Neutrophil (primary cell): Measurements from ENCODE around the gene HMGN4.
"Not testable (repeated sequence)": the region's sequence is repeated elsewhere in the genome, so short reads cannot be mapped to it uniquely, and the experiment has no call there.

Source experiments
- H3K27ac ChIP-seq: fragments of 200-600 bp; sonication (generic); 2 replicates; pipeline ENCODE4 v1.5.1; 2016; ENCODE audit warnings: mild to moderate bottlenecking, moderate library complexity
- H3K27me3 ChIP-seq: fragments of 200-600 bp; sonication (generic); 2 replicates; pipeline ENCODE4 v1.6.0; 2016; ENCODE audit warnings: mild to moderate bottlenecking
- H3K36me3 ChIP-seq: fragments of 200-600 bp; sonication (generic); 2 replicates; pipeline ENCODE4 v1.5.1; 2017
- H3K4me1 ChIP-seq, 2 experiments: fragments of 200-600 bp in 1 of 2; sonication (generic) in 1 of 2; 1 replicate in 1 of 2; 2 replicates in 1 of 2; pipeline versions ENCODE4 v1.5.1 to v1.6.1; 2013 to 2016; ENCODE audit warnings: low read depth in 1 of 2, low read length in 1 of 2, mild to moderate bottlenecking in 1 of 2, moderate library complexity in 1 of 2; ENCODE audit not compliant: control insufficient read depth in 1 of 2, insufficient read depth in 1 of 2
- H3K4me3 ChIP-seq, 2 experiments: fragments of 200-600 bp in 1 of 2; sonication (generic) in 1 of 2; 1 replicate in 1 of 2; 2 replicates in 1 of 2; pipeline ENCODE4 v1.5.1; 2013 to 2016; ENCODE audit warnings: low read depth in 1 of 2, low read length in 1 of 2, mild to moderate bottlenecking in 1 of 2, moderate library complexity in 1 of 2
- H3K9me3 ChIP-seq: fragments of 200-600 bp; sonication (generic); 2 replicates; pipeline ENCODE4 v1.5.1; 2016
- TF ChIP-seq, protein P1 (sequence below): fragments of 200-600 bp; sonication (generic); IDR thresholded peaks from 2 replicates; pipeline ENCODE4 v1.5.1; 2016; ENCODE audit warnings: antibody characterized with exemption

HMGN4 gene

DNA sequence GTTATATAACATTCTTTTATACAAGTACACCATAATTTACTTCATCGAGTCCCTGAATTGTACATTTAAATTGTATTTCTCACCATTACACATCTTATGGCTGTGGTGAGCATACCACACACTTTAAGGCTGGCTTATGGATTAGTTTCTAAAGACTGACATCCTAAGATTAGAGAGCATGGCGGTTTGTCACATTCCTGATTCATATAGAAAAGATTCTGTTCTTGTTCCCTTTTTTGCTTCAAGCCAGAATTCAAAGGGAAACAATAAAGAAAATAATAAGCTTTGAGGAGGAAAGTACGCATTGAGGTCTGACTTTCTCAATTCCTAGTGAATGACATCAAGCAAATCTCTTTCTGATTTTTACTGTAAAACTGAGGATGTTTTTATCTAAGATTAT, 35.5 kb upstream of the HMGN4 start:
- TF ChIP-seq, protein P1, sequence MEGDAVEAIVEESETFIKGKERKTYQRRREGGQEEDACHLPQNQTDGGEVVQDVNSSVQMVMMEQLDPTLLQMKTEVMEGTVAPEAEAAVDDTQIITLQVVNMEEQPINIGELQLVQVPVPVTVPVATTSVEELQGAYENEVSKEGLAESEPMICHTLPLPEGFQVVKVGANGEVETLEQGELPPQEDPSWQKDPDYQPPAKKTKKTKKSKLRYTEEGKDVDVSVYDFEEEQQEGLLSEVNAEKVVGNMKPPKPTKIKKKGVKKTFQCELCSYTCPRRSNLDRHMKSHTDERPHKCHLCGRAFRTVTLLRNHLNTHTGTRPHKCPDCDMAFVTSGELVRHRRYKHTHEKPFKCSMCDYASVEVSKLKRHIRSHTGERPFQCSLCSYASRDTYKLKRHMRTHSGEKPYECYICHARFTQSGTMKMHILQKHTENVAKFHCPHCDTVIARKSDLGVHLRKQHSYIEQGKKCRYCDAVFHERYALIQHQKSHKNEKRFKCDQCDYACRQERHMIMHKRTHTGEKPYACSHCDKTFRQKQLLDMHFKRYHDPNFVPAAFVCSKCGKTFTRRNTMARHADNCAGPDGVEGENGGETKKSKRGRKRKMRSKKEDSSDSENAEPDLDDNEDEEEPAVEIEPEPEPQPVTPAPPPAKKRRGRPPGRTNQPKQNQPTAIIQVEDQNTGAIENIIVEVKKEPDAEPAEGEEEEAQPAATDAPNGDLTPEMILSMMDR = no peak
- Histone ChIP-seq H3K4me3 (no peak overlapping the region), H3K27ac (no peak overlapping the region), H3K27me3 (peaks cover 69% of the 10 kb centered on the region), H3K36me3 (no peaks in the 10 kb centered on the region), H3K4me1 (peaks cover 8 to 10% of the 10 kb centered on the region in 2 experiments), H3K9me3 (no peaks in the 10 kb centered on the region)

DNA sequence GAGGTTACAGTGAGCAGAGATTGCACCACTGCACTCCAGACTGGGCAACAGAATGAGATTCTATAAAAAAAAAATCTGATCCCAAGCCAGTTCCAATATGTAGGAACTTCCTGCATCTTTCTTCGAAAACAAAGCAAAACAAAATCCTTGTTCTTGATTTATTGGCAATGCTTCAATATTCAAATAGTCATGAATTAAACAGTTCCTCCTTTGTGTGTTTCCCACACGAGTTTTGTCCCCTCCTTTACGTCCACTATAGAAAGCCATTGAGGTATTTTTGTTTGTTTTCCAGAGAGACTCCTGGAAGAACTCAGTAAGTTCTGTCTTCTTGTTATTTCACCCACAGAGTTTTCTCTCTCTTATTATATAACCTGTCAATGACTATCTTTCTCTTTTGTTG, 30.5 kb upstream of the HMGN4 start:
- Histone ChIP-seq H3K36me3 (no peaks in the 10 kb centered on the region), H3K27ac (no peak overlapping the region), H3K9me3 (no peaks in the 10 kb centered on the region), H3K27me3 (peaks cover 29% of the 10 kb centered on the region), H3K4me1 (no peaks in the 10 kb centered on the region), H3K4me3 (no peak overlapping the region)
- TF ChIP-seq, protein P1 = no peak

DNA sequence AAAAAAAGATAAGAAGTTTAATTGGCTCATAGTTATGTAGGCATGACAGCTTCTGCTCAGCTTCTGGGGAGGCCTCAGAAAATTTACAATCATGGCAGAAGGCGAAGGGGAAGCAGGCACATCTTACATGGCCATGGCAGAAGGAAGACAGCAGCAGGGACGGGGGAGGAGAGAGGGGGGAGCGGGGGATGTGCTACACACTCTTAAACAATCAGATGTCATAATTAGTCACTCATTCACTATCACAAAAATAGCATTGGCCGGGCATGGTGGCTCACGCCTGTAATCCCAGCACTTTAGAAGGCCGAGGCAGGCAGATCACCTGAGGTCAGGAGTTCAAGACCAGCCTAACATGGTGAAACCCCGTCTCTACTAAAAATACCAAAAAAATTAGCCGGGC, 27.1 kb upstream of the HMGN4 start:
- H3K4me1 ChIP-seq, H3K27me3 ChIP-seq, H3K27ac ChIP-seq, H3K9me3 ChIP-seq, H3K4me3 ChIP-seq, H3K36me3 ChIP-seq: not testable (repeated sequence)

DNA sequence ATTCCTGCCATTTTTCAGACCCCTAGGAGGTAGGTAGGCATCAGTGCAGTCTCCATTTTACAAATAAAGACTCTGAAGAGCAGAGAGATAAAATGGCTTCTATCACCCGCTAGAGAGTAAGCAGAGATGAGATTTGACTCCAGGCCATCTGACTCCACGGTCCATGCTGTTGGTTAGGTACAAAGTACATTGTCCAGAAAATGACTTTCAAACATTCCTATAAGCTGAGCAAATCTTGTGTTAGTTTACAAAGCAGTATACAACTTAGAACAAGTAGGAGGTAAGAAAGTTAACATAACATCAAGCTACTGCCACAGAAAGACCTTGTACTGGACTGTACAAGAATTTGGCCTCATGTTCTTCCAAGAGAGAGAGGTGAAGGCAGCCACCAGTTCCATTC, 23.2 kb upstream of the HMGN4 start:
- no peak overlapping the region for H3K4me3 ChIP-seq
- no peaks in the 10 kb centered on the region for H3K27me3 ChIP-seq
- H3K9me3 ChIP-seq = no peaks in the 10 kb centered on the region
- peaks cover under 1 to 2% of the 10 kb centered on the region in 2 experiments for H3K4me1 ChIP-seq
- H3K36me3 ChIP-seq = no peaks in the 10 kb centered on the region
- TF ChIP-seq, protein P1 = no peak
- no peak overlapping the region for H3K27ac ChIP-seq

DNA sequence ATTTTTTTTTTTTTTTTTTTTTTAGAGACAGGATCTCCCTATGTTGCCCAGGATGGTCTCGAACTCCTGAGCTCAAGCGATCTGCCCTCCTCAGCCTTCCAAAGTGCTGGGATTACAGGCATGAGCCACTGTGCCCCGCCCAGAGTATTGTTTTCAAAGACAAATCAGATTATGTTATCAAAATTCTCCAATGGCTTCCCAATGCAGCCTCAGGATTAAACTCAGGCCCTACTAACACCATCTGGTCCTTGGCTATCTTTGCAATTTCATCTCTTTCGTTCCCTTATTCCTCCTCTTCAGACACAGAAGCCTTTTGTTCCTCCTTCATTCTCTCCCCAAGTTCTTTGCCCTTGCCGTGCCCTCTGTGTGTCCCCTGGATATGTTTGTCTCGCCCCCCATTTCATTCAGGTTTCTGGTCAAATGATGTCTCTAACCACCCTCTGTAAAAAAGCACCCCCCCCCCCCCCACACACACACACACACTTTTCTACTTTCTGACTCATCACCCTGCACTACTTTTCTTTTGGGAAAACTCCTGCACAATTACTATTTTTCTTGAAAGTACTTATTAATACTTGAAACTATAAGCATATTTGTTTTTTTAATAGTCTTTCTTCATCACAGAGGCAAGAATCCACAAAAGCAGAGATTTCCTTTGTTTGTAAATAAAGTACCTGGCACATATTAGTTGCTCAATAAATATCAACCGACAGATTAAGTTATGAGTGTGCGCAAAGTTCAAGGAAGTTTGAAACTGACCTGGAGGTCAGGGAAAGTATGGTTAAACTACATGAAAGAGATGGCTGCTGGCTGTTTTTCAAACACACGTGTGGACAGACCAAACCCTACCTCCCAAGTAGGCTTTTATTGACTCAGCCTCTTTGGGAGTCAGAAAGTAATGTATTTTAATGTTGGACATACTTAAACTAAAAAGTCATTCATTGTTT, 21.4 kb upstream of the HMGN4 start:
- Histone ChIP-seq H3K27me3 (no peaks in the 10 kb centered on the region), H3K36me3 (no peaks in the 10 kb centered on the region), H3K27ac (no peak overlapping the region), H3K4me1 (peaks cover 11 to 12% of the 10 kb centered on the region in 2 experiments), H3K4me3 (no peak overlapping the region), H3K9me3 (no peaks in the 10 kb centered on the region)
- TF ChIP-seq, protein P1 = no peak

DNA sequence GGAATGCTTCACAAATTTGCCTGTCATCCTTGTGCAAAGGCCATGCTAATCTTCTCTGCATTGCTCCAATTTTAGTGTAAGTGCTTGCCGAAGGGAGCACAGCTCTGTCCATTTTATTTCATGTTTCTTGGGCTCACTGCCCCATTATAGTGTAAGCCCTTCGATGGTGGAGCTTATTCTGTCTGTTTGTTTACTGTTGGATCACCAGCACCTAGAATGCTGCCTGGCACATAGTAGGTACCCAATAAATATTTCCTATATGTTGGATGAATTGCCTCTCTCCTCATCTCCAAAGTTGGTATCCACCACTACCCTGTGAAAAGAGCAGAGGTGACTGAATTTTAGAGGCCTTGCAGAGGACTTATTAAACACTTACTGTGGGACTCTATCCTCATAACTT, 18.8 kb upstream of the HMGN4 start:
- Histone ChIP-seq H3K36me3 (no peaks in the 10 kb centered on the region), H3K27me3 (no peaks in the 10 kb centered on the region), H3K4me1 (peaks cover 24 to 29% of the 10 kb centered on the region in 2 experiments), H3K4me3 (no peak overlapping the region), H3K9me3 (no peaks in the 10 kb centered on the region), H3K27ac (no peak overlapping the region)
- TF ChIP-seq, protein P1 = no peak
